Stomach (tissue), 8 donors: ENCODE results near the gene ZNF543. TPM values are rescaled to one million over a fixed set of nuclear protein-coding genes. Genes with fewer than 3 reads are reported as not detected.

Experiments used
- polyA plus RNA-seq, 3 donors: library from polyadenylated mRNA; stranded (reverse); fragments of 200-250 nt; gene quantifications; one replicate each; pipeline ENCODE4 v1.2.3, GENCODE V29; 2013
- total RNA-seq, 5 donors: library from RNA; depleted of rRNA; stranded (reverse); fragments of >200 nt; gene quantifications; one replicate each; pipeline versions ENCODE4 v1.1.0 to v1.2.3, GENCODE V29; 2014 to 2016
- donor health status: healthy with polysubstance abuse.
- donor health status: Bipolar disorder and iron deficiency.
- donor health status: healthy.

ZNF543 gene
- total and polyA plus RNA-seq, 8 donors: 0.56 to 24.6 (median 2.9) TPM

Other genes with a start within 250 kb of the ZNF543 start
- not detected for gene USP29, start 200.5 kb upstream of the ZNF543 start, total RNA-seq
- not detected for gene USP29, start 200.5 kb upstream of the ZNF543 start, polyA plus RNA-seq
- gene ZIM3, start 175.3 kb upstream of the ZNF543 start, total RNA-seq: not detected
- not detected for gene ZIM3, start 175.3 kb upstream of the ZNF543 start, polyA plus RNA-seq
- gene DUXA, start 153.0 kb upstream of the ZNF543 start, total RNA-seq: not detected
- gene DUXA, start 153.0 kb upstream of the ZNF543 start, polyA plus RNA-seq: not detected
- gene ZNF264, start 129.0 kb upstream of the ZNF543 start, total RNA-seq: 10 to 100 TPM in 4 of 5 donors, 1 to 10 TPM in 1; 8.2 to 53.0 (median 41.0) TPM
- 10 to 100 TPM in 1 of 3 donors, 1 to 10 TPM in 2; 3.2 to 26.0 (median 4.6) TPM for gene ZNF264, start 129.0 kb upstream of the ZNF543 start, polyA plus RNA-seq
- gene AURKC, start 89.4 kb upstream of the ZNF543 start, total RNA-seq: 1 to 10 TPM in 1 of 5 donors, under 1 TPM in 1, not detected in 3; 0.72 to 1.3 TPM
- gene AURKC, start 89.4 kb upstream of the ZNF543 start, polyA plus RNA-seq: 1 to 10 TPM in 2 of 3 donors, not detected in 1; 1.0 to 1.2 TPM
- gene ZNF805, start 79.8 kb upstream of the ZNF543 start, total RNA-seq: 10 to 100 TPM in 1 of 5 donors, 1 to 10 TPM in 4; 1.2 to 37.6 (median 8.1) TPM
- gene ZNF805, start 79.8 kb upstream of the ZNF543 start, polyA plus RNA-seq: under 1 TPM; 0.46 to 0.81 (median 0.53) TPM
- gene ZNF460, start 40.0 kb upstream of the ZNF543 start, total RNA-seq: 100 to 1,000 TPM in 1 of 5 donors, 10 to 100 TPM in 4; 46.5 to 140 (median 56.7) TPM
- gene ZNF460, start 40.0 kb upstream of the ZNF543 start, polyA plus RNA-seq: under 1 TPM; 0.25 to 0.75 (median 0.31) TPM
- gene ZNF304, start 30.8 kb downstream of the ZNF543 start, total RNA-seq: 10 to 100 TPM in 2 of 5 donors, 1 to 10 TPM in 2, not detected in 1; 1.2 to 16.1 (median 8.2) TPM
- gene ZNF304, start 30.8 kb downstream of the ZNF543 start, polyA plus RNA-seq: 1 to 10 TPM; 1.2 to 3.4 (median 1.3) TPM
- 10 to 100 TPM in 3 of 5 donors, 1 to 10 TPM in 1, not detected in 1; 4.1 to 42.0 (median 17.4) TPM for gene TRAPPC2B, start 43.1 kb downstream of the ZNF543 start, total RNA-seq
- 10 to 100 TPM; 11.6 to 23.5 (median 21.9) TPM for gene TRAPPC2B, start 43.1 kb downstream of the ZNF543 start, polyA plus RNA-seq
- 1 to 10 TPM in 2 of 5 donors, under 1 TPM in 1, not detected in 2; under 0.01 to 3.0 (median 1.7) TPM for gene ZNF547, start 43.1 kb downstream of the ZNF543 start, total RNA-seq
- 1 to 10 TPM in 2 of 3 donors, under 1 TPM in 1; 0.50 to 2.4 (median 1.8) TPM for gene ZNF547, start 43.1 kb downstream of the ZNF543 start, polyA plus RNA-seq
- gene ZNF548, start 69.4 kb downstream of the ZNF543 start, total RNA-seq: 10 to 100 TPM in 4 of 5 donors, 1 to 10 TPM in 1; 5.5 to 48.5 (median 16.8) TPM
- gene ZNF548, start 69.4 kb downstream of the ZNF543 start, polyA plus RNA-seq: 1 to 10 TPM; 2.6 to 4.8 (median 3.4) TPM
- gene ZNF17, start 90.7 kb downstream of the ZNF543 start, total RNA-seq: 100 to 1,000 TPM in 1 of 5 donors, 10 to 100 TPM in 2, 1 to 10 TPM in 2; 2.3 to 138 (median 21.9) TPM
- gene ZNF17, start 90.7 kb downstream of the ZNF543 start, polyA plus RNA-seq: 1 to 10 TPM; 1.5 to 2.0 (median 1.6) TPM
- 10 to 100 TPM in 3 of 5 donors, 1 to 10 TPM in 2; 5.3 to 28.1 (median 11.7) TPM for gene ZNF749, start 114.9 kb downstream of the ZNF543 start, total RNA-seq
- gene ZNF749, start 114.9 kb downstream of the ZNF543 start, polyA plus RNA-seq: 1 to 10 TPM; 4.6 to 7.9 (median 6.7) TPM
- gene VN1R1, start 136.7 kb downstream of the ZNF543 start, total RNA-seq: 1 to 10 TPM in 2 of 5 donors, not detected in 3; 1.5 to 9.0 TPM
- gene VN1R1, start 136.7 kb downstream of the ZNF543 start, polyA plus RNA-seq: under 1 TPM in 1 of 3 donors, not detected in 2; 0.33 TPM
- gene ZNF772, start 157.1 kb downstream of the ZNF543 start, total RNA-seq: 10 to 100 TPM in 1 of 5 donors, 1 to 10 TPM in 4; 1.4 to 25.9 (median 3.2) TPM
- gene ZNF772, start 157.1 kb downstream of the ZNF543 start, polyA plus RNA-seq: 1 to 10 TPM in 1 of 3 donors, under 1 TPM in 2; 0.37 to 1.1 (median 0.92) TPM
- gene ZNF419, start 167.3 kb downstream of the ZNF543 start, total RNA-seq: 10 to 100 TPM in 3 of 5 donors, 1 to 10 TPM in 1, not detected in 1; 1.3 to 23.9 (median 13.0) TPM
- 1 to 10 TPM; 1.4 to 4.6 (median 2.0) TPM for gene ZNF419, start 167.3 kb downstream of the ZNF543 start, polyA plus RNA-seq
- gene ZNF773, start 179.5 kb downstream of the ZNF543 start, total RNA-seq: 1 to 10 TPM in 4 of 5 donors, under 1 TPM in 1; 0.45 to 9.9 (median 1.4) TPM
- 1 to 10 TPM; 1.3 to 4.6 (median 2.4) TPM for gene ZNF773, start 179.5 kb downstream of the ZNF543 start, polyA plus RNA-seq
- 10 to 100 TPM in 1 of 5 donors, 1 to 10 TPM in 4; 2.3 to 15.2 (median 6.7) TPM for gene ZNF549, start 206.9 kb downstream of the ZNF543 start, total RNA-seq
- gene ZNF549, start 206.9 kb downstream of the ZNF543 start, polyA plus RNA-seq: 1 to 10 TPM; 1.2 to 2.3 (median 2.0) TPM
- gene ZNF550, start 239.4 kb downstream of the ZNF543 start, total RNA-seq: 10 to 100 TPM in 3 of 5 donors, 1 to 10 TPM in 2; 2.8 to 35.0 (median 12.5) TPM
- gene ZNF550, start 239.4 kb downstream of the ZNF543 start, polyA plus RNA-seq: 1 to 10 TPM; 1.1 to 3.0 (median 1.7) TPM